GM21717 (cell line): ENCODE data around the gene DBNL.

ENCODE experiments used
- ATAC-seq: cut with Tn5 transposase; IDR thresholded peaks from one replicate; pipeline ENCODE4 v1.9.1; 2021; ENCODE audit warnings: mild to moderate bottlenecking, moderate library complexity; ENCODE audit not compliant: unreplicated experiment

Gene DBNL

GRCh38 chr7:44097064-44097932 is 52.8 kb downstream of the DBNL start:
- no peak for ATAC-seq

- no peak for ATAC-seq
Observed at GRCh38 chr7:44098092-44099068, 53.9 kb downstream of the DBNL start.

GRCh38 chr7:44099669-44100068 is 55.2 kb downstream of the DBNL start:
- no peak for ATAC-seq

- ATAC-seq, result no peak
Observed at GRCh38 chr7:44100458-44101302, 56.2 kb downstream of the DBNL start.

GRCh38 chr7:44101303-44101965 is 56.9 kb downstream of the DBNL start:
- ATAC-seq, result no peak

GRCh38 chr7:44101966-44102845 is 57.7 kb downstream of the DBNL start:
- no peak for ATAC-seq

- ATAC-seq, result no peak
Observed at GRCh38 chr7:44102846-44103565, 58.5 kb downstream of the DBNL start.

- ATAC-seq, result no peak
Observed at GRCh38 chr7:44103566-44103922, 59.0 kb downstream of the DBNL start.

- ATAC-seq, result no peak
Observed at GRCh38 chr7:44103923-44104859, 59.7 kb downstream of the DBNL start, which contains the start of gene AEBP1. TSS of gene AEBP1 (plus strand) at chr7:44104345. CDS start at chr7:44104666, 321 bp downstream.

- no peak for ATAC-seq
Observed at GRCh38 chr7:44104860-44105771, 60.6 kb downstream of the DBNL start.

GRCh38 chr7:44105832-44106231 is 61.3 kb downstream of the DBNL start:
- no peak for ATAC-seq

- ATAC-seq, result no peak
Observed at GRCh38 chr7:44106311-44107065, 62.0 kb downstream of the DBNL start.

- ATAC-seq, result no peak
Observed at GRCh38 chr7:44107116-44107960, 62.8 kb downstream of the DBNL start.

GRCh38 chr7:44107961-44108767 is 63.7 kb downstream of the DBNL start:
- no peak for ATAC-seq
